ENCODE data around the gene TMEM169.

The TMEM169 gene

DNA sequence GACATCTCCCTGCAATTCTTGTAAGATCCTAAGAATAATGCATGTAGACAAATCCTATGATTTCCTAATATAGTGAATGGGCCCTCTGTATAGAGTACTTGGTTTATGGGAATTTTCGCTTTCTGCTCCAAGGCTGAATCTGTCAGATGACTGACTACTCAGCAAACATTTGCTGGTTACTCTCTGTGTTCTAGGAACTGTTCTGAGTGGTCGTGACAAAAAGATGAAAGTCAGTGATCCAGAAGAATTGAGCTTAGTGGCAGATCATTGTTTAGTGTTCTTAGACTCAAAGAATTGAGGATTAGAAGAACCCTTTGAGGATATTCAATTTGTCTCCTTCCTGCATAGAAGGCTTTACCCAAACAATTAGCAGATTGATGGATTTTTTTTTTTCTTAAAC lies 37.4 kb downstream of the TMEM169 start:
- Histone ChIP-seq H3K9me3 (no peaks in the 10 kb centered on the region), H3K4me1 (peaks cover 19% of the 10 kb centered on the region), H3K36me3 (peaks cover 91% of the 10 kb centered on the region), H3K4me3 (ENCODE audit: low read depth, low read length) (no peak overlapping the region), H3K27me3 (no peaks in the 10 kb centered on the region)
- no peak for DNase-seq
- TF ChIP-seq, protein P1, sequence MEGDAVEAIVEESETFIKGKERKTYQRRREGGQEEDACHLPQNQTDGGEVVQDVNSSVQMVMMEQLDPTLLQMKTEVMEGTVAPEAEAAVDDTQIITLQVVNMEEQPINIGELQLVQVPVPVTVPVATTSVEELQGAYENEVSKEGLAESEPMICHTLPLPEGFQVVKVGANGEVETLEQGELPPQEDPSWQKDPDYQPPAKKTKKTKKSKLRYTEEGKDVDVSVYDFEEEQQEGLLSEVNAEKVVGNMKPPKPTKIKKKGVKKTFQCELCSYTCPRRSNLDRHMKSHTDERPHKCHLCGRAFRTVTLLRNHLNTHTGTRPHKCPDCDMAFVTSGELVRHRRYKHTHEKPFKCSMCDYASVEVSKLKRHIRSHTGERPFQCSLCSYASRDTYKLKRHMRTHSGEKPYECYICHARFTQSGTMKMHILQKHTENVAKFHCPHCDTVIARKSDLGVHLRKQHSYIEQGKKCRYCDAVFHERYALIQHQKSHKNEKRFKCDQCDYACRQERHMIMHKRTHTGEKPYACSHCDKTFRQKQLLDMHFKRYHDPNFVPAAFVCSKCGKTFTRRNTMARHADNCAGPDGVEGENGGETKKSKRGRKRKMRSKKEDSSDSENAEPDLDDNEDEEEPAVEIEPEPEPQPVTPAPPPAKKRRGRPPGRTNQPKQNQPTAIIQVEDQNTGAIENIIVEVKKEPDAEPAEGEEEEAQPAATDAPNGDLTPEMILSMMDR (IDR thresholded peaks at IDR 0.05; ENCODE audit: low read depth, low read length), result no peak

DNA sequence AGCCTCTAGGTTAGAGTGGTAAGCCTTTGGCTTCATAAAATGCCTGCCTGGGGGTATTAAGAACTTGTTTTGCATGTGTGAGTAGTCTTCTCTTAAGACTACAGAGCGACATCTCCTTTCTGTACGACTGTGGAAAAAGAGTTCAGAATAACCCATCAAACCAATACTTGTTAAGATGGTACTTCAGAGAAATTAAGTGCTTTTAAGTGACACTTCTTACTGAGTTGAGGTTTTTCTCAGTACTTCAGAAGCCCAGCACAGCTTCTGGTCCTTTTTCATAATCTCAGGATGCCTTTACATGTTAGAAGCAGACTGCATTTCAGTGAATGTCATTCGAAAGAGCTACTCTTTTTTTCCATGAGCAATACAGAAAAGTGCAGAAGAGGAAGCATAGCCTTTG lies 38.3 kb downstream of the TMEM169 start:
- Histone ChIP-seq H3K36me3 (peaks cover 94% of the 10 kb centered on the region), H3K4me3 (ENCODE audit: low read depth, low read length) (no peak overlapping the region), H3K27me3 (no peaks in the 10 kb centered on the region), H3K4me1 (peaks cover 17% of the 10 kb centered on the region), H3K9me3 (no peaks in the 10 kb centered on the region)
- TF ChIP-seq, protein P1 (IDR thresholded peaks at IDR 0.05; ENCODE audit: low read depth, low read length), result no peak
- no peak for DNase-seq

DNA sequence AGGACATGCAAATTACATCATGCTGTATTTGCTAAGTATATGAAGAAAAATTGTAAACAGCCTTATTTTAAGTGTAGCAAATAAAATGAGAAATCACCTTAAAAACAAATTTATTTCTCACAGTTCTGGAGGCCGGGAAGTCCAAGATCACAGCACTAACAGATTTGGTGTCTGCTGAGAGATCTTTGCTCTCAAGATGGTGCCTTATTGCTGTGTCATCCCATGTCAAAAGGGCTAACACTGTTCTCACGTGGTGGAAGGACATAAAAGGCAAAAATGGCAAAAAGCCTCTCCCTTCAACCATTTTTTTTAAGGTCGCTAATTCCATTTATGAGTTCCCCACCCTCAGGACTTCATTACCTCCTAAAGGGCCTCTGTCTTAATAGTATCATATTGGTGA lies 39.5 kb downstream of the TMEM169 start:
- TF ChIP-seq, protein P1 (IDR thresholded peaks at IDR 0.05; ENCODE audit: low read depth, low read length), result no peak
- Histone ChIP-seq H3K9me3 (no peaks in the 10 kb centered on the region), H3K27me3 (no peaks in the 10 kb centered on the region), H3K36me3 (peaks cover 96% of the 10 kb centered on the region), H3K4me1 (peaks cover 16% of the 10 kb centered on the region), H3K4me3 (ENCODE audit: low read depth, low read length) (no peak overlapping the region)
- DNase-seq, result no peak

DNA sequence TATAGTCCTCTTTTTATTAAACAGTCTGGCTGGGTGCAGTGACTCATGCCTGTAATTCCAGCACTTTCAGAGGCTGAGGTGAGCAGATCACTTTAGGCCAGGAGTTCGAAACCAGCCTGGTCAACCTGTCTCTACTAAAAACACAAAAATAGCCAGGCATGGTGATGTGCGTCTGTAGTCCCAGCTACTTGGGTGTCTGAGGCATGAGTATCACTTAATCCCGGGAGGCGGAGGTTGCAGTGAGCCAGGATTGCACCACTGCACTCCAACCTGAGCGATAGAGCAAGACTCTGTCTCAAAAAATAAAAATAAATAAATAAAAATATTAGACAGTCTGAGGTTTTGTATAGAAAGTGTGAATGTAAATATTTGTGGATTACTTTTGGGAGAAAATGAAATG lies 45.2 kb downstream of the TMEM169 start:
- TF ChIP-seq, protein P1 (IDR thresholded peaks at IDR 0.05; ENCODE audit: low read depth, low read length), result no peak
- peaks cover 7% of the 10 kb centered on the region; the same call in 1 of the 2 replicates for H3K4me1 ChIP-seq
- H3K27me3 ChIP-seq, result no peaks in the 10 kb centered on the region
- H3K9me3 ChIP-seq, result no peaks in the 10 kb centered on the region
- no peak for DNase-seq
- H3K4me3 ChIP-seq (ENCODE audit: low read depth, low read length), result no peak overlapping the region
- H3K36me3 ChIP-seq, result peaks cover 98% of the 10 kb centered on the region

DNA sequence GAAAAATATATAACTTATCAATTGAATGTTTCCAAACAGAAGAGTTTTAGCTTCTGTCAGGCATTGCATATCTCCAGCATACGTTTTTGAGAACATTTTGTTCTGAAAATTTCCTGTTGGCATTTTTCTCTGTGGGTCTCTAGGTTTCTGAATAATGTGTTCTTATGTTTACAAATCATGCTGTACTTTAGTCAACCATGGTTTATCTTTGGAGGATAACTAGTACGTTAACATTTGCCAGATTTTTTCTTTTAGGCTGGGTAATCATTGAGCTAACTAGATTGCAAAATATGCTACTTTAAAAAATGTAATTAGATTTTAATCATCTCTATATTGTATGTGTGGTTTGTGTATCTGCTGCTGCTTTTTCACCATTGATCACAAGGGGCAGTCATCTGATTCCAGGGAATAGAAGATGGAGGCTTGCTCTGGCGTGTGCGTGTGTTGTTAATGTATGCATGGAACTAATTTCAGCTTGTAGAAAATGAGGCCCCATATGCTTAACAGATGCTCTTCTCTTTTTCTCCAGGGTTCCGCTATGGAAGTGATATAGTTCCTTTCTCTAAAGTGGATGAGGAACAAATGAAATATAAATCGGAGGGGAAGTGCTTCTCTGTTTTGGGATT lies 48.7 kb downstream of the TMEM169 start:
- TF ChIP-seq, protein P1 (IDR thresholded peaks at IDR 0.05; ENCODE audit: low read depth, low read length), result no peak
- no peaks in the 10 kb centered on the region for H3K27me3 ChIP-seq
- H3K36me3 ChIP-seq, result peaks cover 100% of the 10 kb centered on the region
- DNase-seq, result no peak
- no peaks in the 10 kb centered on the region for H3K9me3 ChIP-seq
- H3K4me3 ChIP-seq (ENCODE audit: low read depth, low read length), result no peak overlapping the region
- peaks cover 7% of the 10 kb centered on the region for H3K4me1 ChIP-seq

DNA sequence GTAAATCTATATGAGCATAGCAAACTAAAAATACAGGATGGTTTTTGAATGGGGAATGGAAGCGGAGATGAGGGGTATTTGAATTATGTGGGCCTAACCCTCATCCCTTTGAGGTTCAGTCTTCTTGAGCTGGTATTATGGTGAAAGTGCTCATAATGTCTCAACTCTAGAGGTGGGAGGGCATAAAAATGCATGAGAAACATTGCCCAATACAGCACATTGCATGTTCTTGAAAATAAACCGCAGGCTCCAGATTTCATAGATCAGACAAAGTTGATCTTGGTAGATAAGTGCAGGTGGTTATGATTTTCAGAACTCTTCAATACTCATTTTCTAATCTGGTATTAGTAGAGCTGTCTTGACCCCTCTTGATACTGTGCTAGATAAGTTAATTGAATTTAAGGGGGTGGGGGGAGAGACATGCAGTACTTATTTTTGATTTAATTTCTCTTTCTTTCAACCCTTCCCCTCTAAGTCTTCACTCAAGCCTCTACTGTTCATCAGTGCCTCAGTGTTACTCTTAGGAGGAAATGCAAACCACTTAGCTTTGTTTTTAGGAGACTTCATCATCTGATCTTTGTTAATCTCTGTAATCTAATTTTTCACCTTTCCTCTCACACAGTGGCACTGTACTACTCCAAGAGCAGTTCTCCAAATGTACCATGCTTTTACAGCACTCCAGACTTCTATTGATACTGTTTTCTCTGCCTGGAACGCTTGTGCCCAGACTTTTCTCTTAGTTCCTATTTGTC lies 49.6 kb downstream of the TMEM169 start:
- TF ChIP-seq, protein P1 (IDR thresholded peaks at IDR 0.05; ENCODE audit: low read depth, low read length), result no peak
- no peaks in the 10 kb centered on the region for H3K27me3 ChIP-seq
- peaks cover 99% of the 10 kb centered on the region for H3K36me3 ChIP-seq
- no peak for DNase-seq
- no peaks in the 10 kb centered on the region; the same call in 1 of the 2 replicates for H3K4me1 ChIP-seq
- H3K4me3 ChIP-seq (ENCODE audit: low read depth, low read length), result no peak overlapping the region
- H3K9me3 ChIP-seq, result no peaks in the 10 kb centered on the region

Data from BE2C (cell line).